Neural progenitor cell (in vitro differentiated cells): ENCODE measurements around the gene UFSP1.
A peak's percentile ranks its signal among the peaks of the same experiment; 100 is the strongest.

Experiments used
- EZH2 ChIP-seq: fragments of 200-600 bp; sonication (generic); IDR thresholded peaks from 2 replicates; pipeline ENCODE4 v1.6.1; 2017; ENCODE audit warnings: antibody characterized with exemption, mild to moderate bottlenecking, moderate library complexity
- TF ChIP-seq, protein P1 (sequence below): fragments of 200-600 bp; sonication (generic); IDR thresholded peaks from 2 replicates; pipeline ENCODE4 v1.5.1; 2017; ENCODE audit warnings: antibody characterized with exemption, mild to moderate bottlenecking

DNA sequence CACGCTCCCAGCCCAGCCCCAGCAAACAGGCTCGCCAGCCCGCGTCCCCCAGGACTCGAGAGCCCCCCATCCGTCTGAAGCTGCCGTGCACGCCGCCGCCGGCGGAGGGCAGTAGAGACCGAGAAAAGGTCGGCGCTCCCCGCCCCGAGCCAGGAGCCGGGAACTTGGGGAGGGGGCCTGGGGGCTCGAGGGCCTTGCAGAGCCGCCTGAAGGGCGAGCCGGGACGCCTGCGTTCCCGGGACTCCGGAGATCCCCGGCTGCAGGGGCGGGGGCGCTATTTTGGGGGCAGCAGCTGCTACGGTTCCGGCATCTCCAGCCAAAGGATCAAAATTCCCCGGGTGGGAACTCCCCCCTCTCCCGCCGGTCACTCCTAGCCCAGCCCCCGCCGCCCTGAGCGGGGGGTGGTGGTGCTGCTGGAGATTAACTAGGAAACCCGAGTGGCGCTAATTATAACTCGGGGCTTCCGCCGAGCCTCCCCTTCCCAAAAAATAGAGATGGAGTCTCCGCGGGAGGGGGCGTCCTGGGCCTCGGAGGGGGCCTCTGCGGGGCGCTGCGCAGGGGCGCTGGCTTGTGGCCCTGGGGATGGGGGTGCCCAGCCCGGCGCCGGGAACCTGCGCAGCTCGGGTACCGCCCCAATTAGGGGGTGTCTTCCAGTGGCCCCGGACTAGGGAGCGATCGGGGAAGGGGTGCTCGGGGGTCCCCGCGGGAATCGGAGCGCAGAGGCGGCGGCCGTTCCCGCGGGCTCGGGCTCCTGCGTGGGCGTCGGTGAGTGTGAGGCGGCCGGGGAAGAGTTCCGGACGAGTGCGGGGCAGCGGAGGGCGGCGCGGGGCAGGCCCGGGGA lies 5.6 kb upstream of the UFSP1 start:
- TF ChIP-seq, protein P1, sequence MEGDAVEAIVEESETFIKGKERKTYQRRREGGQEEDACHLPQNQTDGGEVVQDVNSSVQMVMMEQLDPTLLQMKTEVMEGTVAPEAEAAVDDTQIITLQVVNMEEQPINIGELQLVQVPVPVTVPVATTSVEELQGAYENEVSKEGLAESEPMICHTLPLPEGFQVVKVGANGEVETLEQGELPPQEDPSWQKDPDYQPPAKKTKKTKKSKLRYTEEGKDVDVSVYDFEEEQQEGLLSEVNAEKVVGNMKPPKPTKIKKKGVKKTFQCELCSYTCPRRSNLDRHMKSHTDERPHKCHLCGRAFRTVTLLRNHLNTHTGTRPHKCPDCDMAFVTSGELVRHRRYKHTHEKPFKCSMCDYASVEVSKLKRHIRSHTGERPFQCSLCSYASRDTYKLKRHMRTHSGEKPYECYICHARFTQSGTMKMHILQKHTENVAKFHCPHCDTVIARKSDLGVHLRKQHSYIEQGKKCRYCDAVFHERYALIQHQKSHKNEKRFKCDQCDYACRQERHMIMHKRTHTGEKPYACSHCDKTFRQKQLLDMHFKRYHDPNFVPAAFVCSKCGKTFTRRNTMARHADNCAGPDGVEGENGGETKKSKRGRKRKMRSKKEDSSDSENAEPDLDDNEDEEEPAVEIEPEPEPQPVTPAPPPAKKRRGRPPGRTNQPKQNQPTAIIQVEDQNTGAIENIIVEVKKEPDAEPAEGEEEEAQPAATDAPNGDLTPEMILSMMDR = peak; percentile 93
- peak; percentile 95 for TF ChIP-seq EZH2
